Body of pancreas (tissue), 4 donors: ENCODE data around the gene TBC1D7. TPM values are rescaled to one million over a fixed set of nuclear protein-coding genes. Genes with fewer than 3 reads are reported as not detected.

Experiments used
- ATAC-seq: fragments of 150-250 bp; one replicate; pipeline ENCODE4 v1.9.1; 2016
- DNase-seq, 4 donors: peaks; one replicate each; pipeline ENCODE4 v3.0.0-alpha.2; 2019
- H3K27ac ChIP-seq, 4 donors: fragments of 200-600 bp; sonication (generic); 1 replicate in 3 of 4; 2 replicates in 1 of 4; pipeline versions ENCODE4 v1.5.1 to v1.6.1; 2016 to 2019; ENCODE audit warnings: mild to moderate bottlenecking in 1 of 4, mixed read lengths in 1 of 4, moderate library complexity in 1 of 4
- H3K27me3 ChIP-seq, 2 donors: fragments of 200-600 bp; sonication (generic); one replicate each; pipeline ENCODE4 v1.6.0; 2016; ENCODE audit warnings: mild to moderate bottlenecking in 1 of 2
- H3K36me3 ChIP-seq, 2 donors: fragments of 200-600 bp; sonication (generic); replicated peaks in 1 of 2; 2 replicates each; pipeline ENCODE4 v1.5.1; 2016; ENCODE audit warnings: low read depth in 2 of 2; ENCODE audit not compliant: insufficient read depth in 1 of 2
- H3K4me1 ChIP-seq: fragments of 200-600 bp; sonication (generic); one replicate; pipeline ENCODE4 v1.6.0; 2016
- H3K4me3 ChIP-seq, 2 donors: fragments of 200-600 bp; sonication (generic); 1 replicate in 1 of 2; 2 replicates in 1 of 2; pipeline ENCODE4 v1.5.1; 2016 to 2019
- H3K9me3 ChIP-seq, 3 donors: fragments of 200-600 bp; sonication (generic); 1 replicate in 2 of 3; 2 replicates in 1 of 3; pipeline ENCODE4 v1.5.1; 2016
- POLR2A ChIP-seq, 3 donors: fragments of 450-650 bp; IDR thresholded peaks; one replicate each; pipeline ENCODE4 v1.6.1; 2016; ENCODE audit warnings: antibody characterized with exemption in 3 of 3, mild to moderate bottlenecking in 2 of 3
- WGBS, 2 donors: methylation state at CpG; one replicate each; pipeline ENCODE4 v1.1.5; 2017; 5-methylcytosine and 5-hydroxymethylcytosine counted together
- intact Hi-C: fragments of 100-400 bp; cut with DNase I; formaldehyde crosslinking; loops from one replicate; pipeline ENCODE4 v1.15.1; 2023
- total RNA-seq, 2 donors: library from RNA; depleted of rRNA; stranded (reverse); fragments of >200 nt; gene quantifications; one replicate each; pipeline ENCODE4 v1.1.0, GENCODE V29; 2016
- TF ChIP-seq, protein P1 (sequence below), 7 experiments: fragments of 450-650 bp in 4 of 7; fragments of 200-600 bp in 3 of 7; sonication (generic) in 3 of 7; IDR thresholded peaks; one replicate each; pipeline ENCODE4 v1.5.1; 2016 to 2019; ENCODE audit warnings: antibody characterized with exemption in 7 of 7

The TBC1D7 gene
- total RNA-seq, 2 donors from 2014 or later: 12.5 to 15.2 TPM

GRCh38 chr6:13288481-13288880 is 39.9 kb downstream of the TBC1D7 start:
- no peak for TF ChIP-seq POLR2A (IDR thresholded peaks at IDR 0.05)
- TF ChIP-seq, protein P1, sequence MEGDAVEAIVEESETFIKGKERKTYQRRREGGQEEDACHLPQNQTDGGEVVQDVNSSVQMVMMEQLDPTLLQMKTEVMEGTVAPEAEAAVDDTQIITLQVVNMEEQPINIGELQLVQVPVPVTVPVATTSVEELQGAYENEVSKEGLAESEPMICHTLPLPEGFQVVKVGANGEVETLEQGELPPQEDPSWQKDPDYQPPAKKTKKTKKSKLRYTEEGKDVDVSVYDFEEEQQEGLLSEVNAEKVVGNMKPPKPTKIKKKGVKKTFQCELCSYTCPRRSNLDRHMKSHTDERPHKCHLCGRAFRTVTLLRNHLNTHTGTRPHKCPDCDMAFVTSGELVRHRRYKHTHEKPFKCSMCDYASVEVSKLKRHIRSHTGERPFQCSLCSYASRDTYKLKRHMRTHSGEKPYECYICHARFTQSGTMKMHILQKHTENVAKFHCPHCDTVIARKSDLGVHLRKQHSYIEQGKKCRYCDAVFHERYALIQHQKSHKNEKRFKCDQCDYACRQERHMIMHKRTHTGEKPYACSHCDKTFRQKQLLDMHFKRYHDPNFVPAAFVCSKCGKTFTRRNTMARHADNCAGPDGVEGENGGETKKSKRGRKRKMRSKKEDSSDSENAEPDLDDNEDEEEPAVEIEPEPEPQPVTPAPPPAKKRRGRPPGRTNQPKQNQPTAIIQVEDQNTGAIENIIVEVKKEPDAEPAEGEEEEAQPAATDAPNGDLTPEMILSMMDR (IDR thresholded peaks at IDR 0.05): no peak
- DNase-seq (no peak), ATAC-seq (no peak)
- Histone ChIP-seq H3K4me1 (no peaks in the 10 kb centered on the region), H3K27ac (no peak overlapping the region), H3K36me3 (peaks cover 0 to 4% of the 10 kb centered on the region in 2 donors), H3K4me3 (no peak overlapping the region), H3K9me3 (no peaks in the 10 kb centered on the region), H3K27me3 (no peaks in the 10 kb centered on the region)
- WGBS, 2 donors: 89 to 91% methylated on average over 9 of the region's 9 CpGs
- intact Hi-C loops: no loop called here

DNA sequence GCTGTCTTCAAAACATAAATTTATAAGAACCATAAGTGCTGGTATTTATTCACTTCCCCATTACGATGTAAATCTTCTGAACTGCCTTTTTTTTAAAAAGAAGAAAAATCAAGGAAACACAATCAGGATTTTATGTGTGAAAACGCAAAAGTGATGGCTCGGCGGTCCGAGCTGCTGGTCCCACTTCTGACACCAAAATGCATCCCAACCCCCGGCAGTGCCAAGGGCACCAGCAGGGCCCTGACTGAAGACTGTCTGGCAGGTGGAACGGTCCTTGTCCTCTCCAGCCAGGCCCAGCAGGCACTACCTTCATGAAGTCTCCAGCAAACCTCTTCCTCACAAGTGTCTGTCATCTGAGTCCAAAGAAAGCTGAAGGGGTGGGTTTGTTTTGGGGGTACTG is 41.2 kb downstream of the TBC1D7 start:
- intact Hi-C loops: no loop called here
- TF ChIP-seq, protein P1 (IDR thresholded peaks at IDR 0.05): no peak
- no peak for TF ChIP-seq POLR2A (IDR thresholded peaks at IDR 0.05)
- Histone ChIP-seq H3K27ac (no peak overlapping the region), H3K4me3 (no peak overlapping the region), H3K4me1 (no peaks in the 10 kb centered on the region), H3K36me3 (no peaks in the 10 kb centered on the region), H3K27me3 (no peaks in the 10 kb centered on the region), H3K9me3 (no peaks in the 10 kb centered on the region)
- ATAC-seq (no peak), DNase-seq (no peak)
- 96 to 97% methylated on average over 6 to 7 of the region's 7 CpGs for WGBS, 2 donors

- 67 to 91% methylated on average over 4 of the region's 4 CpGs for WGBS, 2 donors
- ATAC-seq: no peak
- H3K36me3 ChIP-seq: no peaks in the 10 kb centered on the region
- no peak for TF ChIP-seq POLR2A (IDR thresholded peaks at IDR 0.05)
- TF ChIP-seq, protein P1 (IDR thresholded peaks at IDR 0.05): no peak
- no peaks in the 10 kb centered on the region for H3K27me3 ChIP-seq
- no peak overlapping the region for H3K27ac ChIP-seq
- H3K4me1 ChIP-seq: no peaks in the 10 kb centered on the region
- H3K4me3 ChIP-seq: no peak overlapping the region
- intact Hi-C loops: no loop called here
- DNase-seq: no peak
- no peaks in the 10 kb centered on the region for H3K9me3 ChIP-seq
Observed at GRCh38 chr6:13286181-13286580, 42.2 kb downstream of the TBC1D7 start.

- TF ChIP-seq POLR2A (IDR thresholded peaks at IDR 0.05): no peak
- TF ChIP-seq, protein P1 (IDR thresholded peaks at IDR 0.05): no peak
- no peak for DNase-seq
- intact Hi-C loops: no loop called here
- Histone ChIP-seq H3K36me3 (no peaks in the 10 kb centered on the region), H3K27me3 (no peaks in the 10 kb centered on the region), H3K27ac (no peak overlapping the region), H3K4me3 (no peak overlapping the region), H3K9me3 (no peaks in the 10 kb centered on the region), H3K4me1 (no peaks in the 10 kb centered on the region)
- WGBS, 2 donors: 83 to 86% methylated on average over 2 of the region's 2 CpGs
- no peak for ATAC-seq
Observed at GRCh38 chr6:13285705-13286104, 42.6 kb downstream of the TBC1D7 start.

- Histone ChIP-seq H3K9me3 (no peaks in the 10 kb centered on the region), H3K4me1 (no peaks in the 10 kb centered on the region), H3K27ac (no peak overlapping the region), H3K27me3 (no peaks in the 10 kb centered on the region), H3K4me3 (no peak overlapping the region), H3K36me3 (no peaks in the 10 kb centered on the region)
- DNase-seq (no peak), ATAC-seq (no peak)
- intact Hi-C loops: no loop called here
- no peak for TF ChIP-seq POLR2A (IDR thresholded peaks at IDR 0.05)
- TF ChIP-seq, protein P1 (IDR thresholded peaks at IDR 0.05): no peak
- 91 to 92% methylated on average over 6 of the region's 6 CpGs for WGBS, 2 donors
Observed at GRCh38 chr6:13284646-13285045, 43.7 kb downstream of the TBC1D7 start.
